HUDEP-2 (cell line): ENCODE results near the gene RPP30.
"Not testable (repeated sequence)": the region's sequence is repeated elsewhere in the genome, so short reads cannot be mapped to it uniquely, and the experiment has no call there.

Experiments
- DNase-seq, 76 experiments: peaks; one replicate each; lab custom pipeline; 2025; ENCODE audit not compliant: unreplicated experiment in 76 of 76; lab: John Stamatoyannopoulos, UW

Gene RPP30

GRCh38 chr10:90939116-90939515 is 67.3 kb downstream of the RPP30 start:
- no peak for DNase-seq

- no peak for DNase-seq
Measured at GRCh38 chr10:90939648-90940047, 67.9 kb downstream of the RPP30 start.

GRCh38 chr10:90942980-90943379 is 71.2 kb downstream of the RPP30 start:
- DNase-seq = not testable (repeated sequence)

DNA sequence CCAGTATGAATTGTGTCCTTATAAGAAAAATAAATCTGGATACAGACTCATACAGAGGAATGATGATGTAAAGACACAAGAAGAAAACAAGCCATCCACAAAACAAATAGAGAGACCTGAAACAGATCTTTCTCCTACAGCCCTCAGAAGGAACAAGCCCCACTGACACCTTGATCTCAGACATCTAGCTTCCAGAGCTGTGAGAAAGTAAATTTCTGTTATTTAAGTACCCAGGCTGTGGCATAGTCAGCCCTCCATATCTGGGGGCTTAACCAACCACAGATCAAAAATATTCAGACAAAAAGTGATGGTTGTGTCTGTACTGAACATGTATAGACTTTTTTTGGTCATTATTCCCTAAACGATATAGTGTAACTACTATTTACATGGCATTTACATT is 73.0 kb downstream of the RPP30 start:
- no peak for DNase-seq

DNA sequence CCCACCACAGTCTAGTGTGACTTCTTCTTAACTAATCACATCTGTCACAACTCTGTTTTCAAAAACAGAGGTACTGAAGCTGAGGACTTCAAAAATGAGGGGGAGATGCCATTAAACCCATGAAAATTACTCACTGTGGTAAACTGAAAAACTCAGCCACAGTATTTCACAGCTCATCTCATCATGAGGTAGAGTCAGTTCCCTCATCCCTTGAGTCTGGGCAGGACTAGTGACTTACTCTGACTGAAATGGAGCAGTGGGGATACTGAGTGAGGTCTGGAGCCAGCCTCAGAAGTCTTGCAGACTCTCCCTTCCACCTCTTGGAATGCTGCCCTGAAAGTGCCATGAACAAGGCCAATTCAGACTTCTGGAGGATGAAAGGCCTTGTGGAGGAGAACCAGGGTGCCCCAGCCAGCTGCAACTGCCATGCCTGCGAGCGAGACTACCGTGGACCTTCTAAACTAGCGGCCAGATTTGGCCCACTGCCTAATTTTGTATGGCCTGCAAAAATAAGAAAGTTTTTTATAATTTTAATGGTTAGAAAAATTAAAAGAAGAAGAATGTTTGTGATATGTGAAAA is 73.8 kb downstream of the RPP30 start:
- DNase-seq = no peak

DNA sequence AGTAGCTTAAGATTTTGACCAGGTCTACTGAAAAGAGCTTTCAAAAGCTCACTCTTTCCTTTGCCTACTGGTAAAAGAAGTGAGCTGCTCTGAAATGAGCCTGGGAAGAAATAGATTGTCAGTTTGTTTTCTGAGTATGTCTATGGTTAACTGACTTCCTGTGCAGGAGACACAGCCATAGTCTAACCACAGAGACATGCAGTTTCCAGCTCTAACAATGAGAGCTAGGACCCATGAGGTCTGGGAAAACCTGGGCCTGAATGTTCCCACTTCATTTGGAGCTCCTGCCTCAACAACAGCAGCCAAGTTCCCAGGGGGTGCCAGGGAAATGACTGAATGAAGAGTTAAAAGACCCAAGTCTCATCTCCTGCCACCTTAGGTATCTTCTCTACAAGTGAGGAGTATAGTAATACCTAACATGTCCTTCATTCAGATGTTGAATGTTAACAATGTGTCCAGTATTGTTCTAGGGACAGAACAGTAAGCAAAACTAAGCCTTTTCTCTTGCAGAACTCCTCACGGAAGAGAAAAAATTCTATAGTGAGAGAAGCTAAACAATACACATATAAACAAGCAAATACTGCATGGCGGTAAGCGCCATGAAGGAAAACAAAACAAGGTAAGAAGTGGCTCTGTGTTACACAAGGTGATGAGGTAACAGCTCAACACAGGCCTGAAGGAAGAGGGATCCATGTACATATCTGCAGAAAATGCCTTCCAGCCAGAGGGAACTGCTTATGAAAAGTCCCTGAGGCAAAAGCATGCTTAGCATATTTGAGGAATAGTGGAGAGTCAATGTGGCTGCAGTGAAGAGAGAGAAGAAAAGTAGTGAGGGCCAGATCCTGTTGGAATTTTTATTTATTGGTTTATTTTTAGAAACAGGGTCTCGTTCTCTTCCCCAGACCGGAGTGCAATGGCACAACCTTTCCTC is 75.5 kb downstream of the RPP30 start:
- no peak for DNase-seq
